RCC 7860 (cell line): Measurements from ENCODE around the gene LRIT2.
"Not testable (repeated sequence)": the region's sequence is repeated elsewhere in the genome, so short reads cannot be mapped to it uniquely, and the experiment has no call there.

ENCODE experiments used
- DNase-seq: peaks from one replicate; pipeline ENCODE4 v3.0.0-alpha.2; 2015; ENCODE audit warnings: low spot score
- FAIRE-seq: peaks from 2 replicates; lab custom pipeline; 2012; peaks lifted over from hg19 to GRCh38; lab: Jason Lieb, UNC

Gene LRIT2

DNA sequence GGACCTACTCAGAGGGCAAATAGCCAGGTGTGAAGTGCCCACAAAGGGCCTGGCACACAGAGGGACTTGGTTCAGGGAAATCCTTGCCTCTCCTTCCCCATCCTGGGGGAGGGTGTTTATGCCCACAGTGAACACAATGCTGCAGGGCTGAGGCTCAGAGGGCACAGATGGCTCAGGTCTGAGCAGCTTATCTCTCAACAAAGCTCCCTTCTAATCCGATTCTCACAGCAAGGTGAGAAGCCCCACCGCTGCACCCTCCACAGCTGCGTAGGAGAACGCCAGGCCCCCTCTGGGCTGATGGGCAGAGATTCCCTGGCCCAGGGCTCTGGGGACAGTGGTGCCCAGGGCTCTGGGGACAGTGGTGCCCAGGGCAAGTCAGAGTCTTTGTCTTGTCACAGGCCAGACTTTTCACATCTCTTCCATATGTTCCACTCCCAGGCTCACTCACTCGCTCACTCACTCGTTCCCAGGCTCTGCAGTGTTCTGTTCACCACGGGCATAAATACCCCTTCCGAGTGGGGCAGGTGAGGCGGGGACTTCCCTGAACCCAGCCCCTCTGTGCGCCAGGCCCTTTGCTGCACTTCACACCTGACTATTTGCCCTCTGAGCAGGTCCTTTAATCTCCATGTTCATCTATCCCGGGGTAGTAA, 39.7 kb downstream of the LRIT2 start:
- FAIRE-seq, result no peak
- no peak for DNase-seq

GRCh38 chr10:84184517-84184916, 40.8 kb downstream of the LRIT2 start:
- DNase-seq, result no peak
- no peak for FAIRE-seq

GRCh38 chr10:84181631-84182030, 43.7 kb downstream of the LRIT2 start:
- FAIRE-seq (no peak), DNase-seq (no peak)

- DNase-seq, FAIRE-seq: not testable (repeated sequence)
Measured at GRCh38 chr10:84180386-84180785, 45.0 kb downstream of the LRIT2 start.

GRCh38 chr10:84179059-84179710, 46.2 kb downstream of the LRIT2 start:
- DNase-seq, result peak; percentile 96
- FAIRE-seq, result peak; percentile 91

GRCh38 chr10:84178160-84178609, 47.2 kb downstream of the LRIT2 start:
- no peak for FAIRE-seq

GRCh38 chr10:84177541-84178141, 47.7 kb downstream of the LRIT2 start:
- DNase-seq (no peak), FAIRE-seq (no peak)

More at GRCh38 chr10:84178160-84178609, 47.2 kb downstream of the LRIT2 start:
- no peak for DNase-seq

- FAIRE-seq, result no peak
- no peak for DNase-seq
Measured at GRCh38 chr10:84176836-84177474, 48.4 kb downstream of the LRIT2 start.

GRCh38 chr10:84176351-84176750, 49.0 kb downstream of the LRIT2 start:
- no peak for DNase-seq
- no peak for FAIRE-seq

DNA sequence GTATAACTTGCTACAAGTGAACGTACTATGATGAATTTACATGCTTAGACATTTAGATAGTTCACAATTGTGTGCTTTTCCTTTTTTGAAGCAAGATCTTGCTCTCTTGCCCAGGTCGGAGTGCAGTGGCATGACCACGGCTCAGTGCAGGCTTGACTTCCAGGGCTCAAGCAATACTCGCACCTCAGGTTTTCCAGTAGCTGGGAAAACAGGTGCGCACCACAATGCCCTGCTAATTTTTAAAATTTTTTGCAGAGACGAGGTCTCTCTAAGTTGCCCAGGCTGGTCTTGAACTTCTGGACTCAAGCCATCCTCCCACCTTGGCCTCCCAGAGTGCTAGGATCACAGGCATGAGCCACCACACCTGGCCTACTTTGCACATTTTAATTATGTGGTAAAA, 49.9 kb downstream of the LRIT2 start:
- DNase-seq, result no peak
- no peak for FAIRE-seq

GRCh38 chr10:84173501-84173929, 51.8 kb downstream of the LRIT2 start, which contains the start of gene GPR15LG:
Gene GPR15LG (plus strand): TSS chr10:84173801. CDS start chr10:84173852, 51 bp downstream.
- FAIRE-seq, result no peak
- DNase-seq, result peak; percentile 19

DNA sequence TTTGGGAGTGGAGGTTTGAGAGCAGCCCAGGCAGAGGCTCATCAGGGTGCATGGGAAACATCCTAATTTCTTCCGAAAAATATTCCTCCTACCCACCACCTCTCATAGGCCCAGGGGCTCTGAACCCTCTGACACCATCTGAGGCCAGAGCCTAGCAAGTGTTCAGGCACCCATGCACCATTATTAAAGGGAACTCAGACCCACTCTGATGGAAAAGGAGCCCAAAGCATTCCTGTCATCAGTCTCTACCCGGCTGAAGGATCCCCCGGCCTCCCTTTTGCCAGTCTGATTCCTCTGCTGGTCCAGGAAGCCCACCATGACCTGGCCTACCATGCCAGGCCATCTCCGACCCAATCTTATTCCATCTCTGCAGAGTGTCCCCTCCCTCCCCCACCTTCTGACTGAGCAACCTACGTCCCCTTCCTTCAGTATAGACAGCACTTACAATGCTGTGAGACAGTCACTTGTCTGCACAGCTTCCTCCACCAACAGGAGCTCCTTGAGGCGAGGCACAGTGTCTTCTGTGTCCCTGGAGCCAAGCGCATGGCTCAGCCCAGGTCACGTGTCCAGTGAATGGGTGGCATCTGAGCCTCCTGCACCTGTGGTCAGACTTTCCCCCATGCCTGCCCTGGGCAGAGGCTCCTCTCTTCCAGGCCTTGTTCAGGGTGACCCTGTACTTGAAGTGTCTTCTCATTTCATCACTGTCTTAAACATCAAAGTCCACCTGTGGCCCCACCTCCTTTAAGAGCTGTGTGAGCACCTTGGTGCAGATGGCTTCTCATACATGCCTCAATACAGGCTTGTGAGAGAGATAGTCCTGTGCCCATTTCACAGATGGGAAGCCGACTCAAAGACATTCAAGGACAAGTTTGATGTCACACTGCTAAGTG, 52.6 kb downstream of the LRIT2 start:
- peak; percentile 64 for DNase-seq

GRCh38 chr10:84171700-84172466, 53.5 kb downstream of the LRIT2 start:
- peak; percentile 88 for DNase-seq
- peak; percentile 89 for FAIRE-seq

More for the DNA sequence above, 52.6 kb downstream of the LRIT2 start:
- FAIRE-seq, result peak; percentile 14

- DNase-seq, FAIRE-seq: not testable (repeated sequence)
Measured at GRCh38 chr10:84171237-84171636, 54.1 kb downstream of the LRIT2 start.
